Activated CD4-positive, alpha-beta T cell treated with anti-CD3 and anti-CD28 coated beads, Interleukin-2, amount 10 ng/mL, durations not matched to agents 24 days and 14 days (primary cell): ENCODE measurements around the gene FAM13A. TPM values are rescaled to one million over a fixed set of nuclear protein-coding genes. Genes with fewer than 3 reads are reported as not detected.

ENCODE experiments used
- DNase-seq: peaks from one replicate; pipeline ENCODE4 v3.0.0; 2022
- H3K27ac Mint-ChIP-seq: one replicate; pipeline ENCODE4 v1.8.0; 2022; ENCODE audit warnings: mild to moderate bottlenecking, mixed read lengths
- H3K27me3 Mint-ChIP-seq: one replicate; pipeline ENCODE4 v1.8.0; 2022; ENCODE audit warnings: mixed read lengths
- H3K36me3 Mint-ChIP-seq: one replicate; pipeline ENCODE4 v1.8.0; 2022; ENCODE audit warnings: low read depth, mild to moderate bottlenecking, mixed read lengths
- H3K4me1 Mint-ChIP-seq: one replicate; pipeline ENCODE4 v1.8.0; 2021; ENCODE audit warnings: mixed read lengths
- H3K4me3 Mint-ChIP-seq: one replicate; pipeline ENCODE4 v1.8.0; 2022; ENCODE audit warnings: mild to moderate bottlenecking, moderate library complexity, mixed read lengths
- H3K9me3 Mint-ChIP-seq: one replicate; pipeline ENCODE4 v1.8.0; 2021; ENCODE audit warnings: mixed read lengths
- intact Hi-C: fragments of 100-400 bp; cut with micrococcal nuclease; formaldehyde crosslinking; loops from one replicate; pipeline ENCODE4 v1.15.1; 2023
- total RNA-seq: library from RNA; stranded (reverse); gene quantifications from 2 replicates; pipeline ENCODE4 v1.2.3, GENCODE V29; 2022

The FAM13A gene
- total RNA-seq, 1 donor from 2014 or later, result 3.0 TPM

DNA sequence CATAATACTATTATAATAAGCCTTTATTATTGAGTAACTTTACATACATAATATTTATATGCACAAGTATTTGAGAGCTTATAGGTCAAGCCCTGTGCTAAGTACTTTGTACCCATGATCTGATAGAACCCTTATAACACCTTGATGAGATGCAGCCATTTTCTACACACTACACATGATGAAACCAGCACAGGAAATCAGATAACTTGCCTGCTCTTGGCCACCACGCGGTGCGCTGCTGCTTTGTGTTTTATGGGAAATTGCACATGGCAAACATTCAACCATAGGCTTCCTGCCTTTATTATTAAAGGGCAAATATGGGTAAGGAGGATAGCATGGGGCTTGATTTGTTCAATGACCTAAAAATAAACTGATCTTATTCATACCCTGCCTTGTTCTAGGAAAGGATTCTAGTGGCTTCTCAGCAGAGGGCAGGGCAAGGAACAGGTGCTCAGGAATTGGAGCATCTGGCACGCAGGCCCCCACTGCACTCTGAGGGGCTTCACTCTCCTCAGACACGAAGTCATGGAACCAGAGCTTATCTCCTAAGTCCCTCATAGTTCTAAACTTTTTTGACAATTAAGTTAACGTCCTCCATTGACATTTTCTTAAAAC lies 327.7 kb downstream of the FAM13A start:
- H3K27ac Mint-ChIP-seq, result no peak overlapping the region
- peaks cover 51% of the 10 kb centered on the region for H3K36me3 Mint-ChIP-seq
- H3K27me3 Mint-ChIP-seq, result no peaks in the 10 kb centered on the region
- intact Hi-C loops, result no loop called here
- no peaks in the 10 kb centered on the region for H3K4me1 Mint-ChIP-seq
- no peak for DNase-seq
- no peaks in the 10 kb centered on the region for H3K9me3 Mint-ChIP-seq
- H3K4me3 Mint-ChIP-seq, result no peak overlapping the region

DNA sequence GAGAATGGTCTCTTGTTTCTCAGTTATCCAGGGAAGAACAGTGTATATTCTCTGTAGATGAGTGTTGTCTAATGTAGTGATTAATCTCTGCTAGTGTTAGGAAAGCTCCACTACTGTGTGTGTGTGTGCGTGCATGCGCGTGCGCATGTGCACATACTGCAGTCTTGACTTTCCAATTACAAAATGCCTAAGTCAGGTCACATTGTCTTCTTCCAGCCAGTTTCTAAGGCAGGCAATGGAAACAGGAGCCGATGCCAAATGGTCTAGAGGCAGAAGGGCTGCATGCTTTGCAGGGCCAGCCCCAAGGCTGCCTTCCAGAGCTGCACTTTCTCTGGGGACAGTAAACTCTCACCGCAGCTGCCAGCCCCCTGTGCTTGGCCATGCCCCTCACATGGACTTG lies 328.8 kb downstream of the FAM13A start:
- intact Hi-C loops, result no loop called here
- no peak for DNase-seq
- H3K36me3 Mint-ChIP-seq, result peaks cover 46% of the 10 kb centered on the region
- no peak overlapping the region for H3K4me3 Mint-ChIP-seq
- no peaks in the 10 kb centered on the region for H3K27me3 Mint-ChIP-seq
- no peaks in the 10 kb centered on the region for H3K4me1 Mint-ChIP-seq
- no peaks in the 10 kb centered on the region for H3K9me3 Mint-ChIP-seq
- H3K27ac Mint-ChIP-seq, result no peak overlapping the region

- Mint-ChIP-seq H3K27me3 (no peaks in the 10 kb centered on the region), H3K9me3 (no peaks in the 10 kb centered on the region), H3K36me3 (peaks cover 41% of the 10 kb centered on the region), H3K4me1 (no peaks in the 10 kb centered on the region), H3K27ac (no peak overlapping the region), H3K4me3 (no peak overlapping the region)
- intact Hi-C loops, result no loop called here
- DNase-seq, result no peak
Measured at GRCh38 chr4:88725986-88726385, 331.0 kb downstream of the FAM13A start.

- no peak for DNase-seq
- H3K36me3 Mint-ChIP-seq, result peaks cover 38% of the 10 kb centered on the region
- H3K27ac Mint-ChIP-seq, result no peak overlapping the region
- no peaks in the 10 kb centered on the region for H3K27me3 Mint-ChIP-seq
- no peaks in the 10 kb centered on the region for H3K4me1 Mint-ChIP-seq
- intact Hi-C loops, result no loop called here
- no peaks in the 10 kb centered on the region for H3K9me3 Mint-ChIP-seq
- no peak overlapping the region for H3K4me3 Mint-ChIP-seq
Measured at GRCh38 chr4:88725143-88725542, 331.8 kb downstream of the FAM13A start.

DNA sequence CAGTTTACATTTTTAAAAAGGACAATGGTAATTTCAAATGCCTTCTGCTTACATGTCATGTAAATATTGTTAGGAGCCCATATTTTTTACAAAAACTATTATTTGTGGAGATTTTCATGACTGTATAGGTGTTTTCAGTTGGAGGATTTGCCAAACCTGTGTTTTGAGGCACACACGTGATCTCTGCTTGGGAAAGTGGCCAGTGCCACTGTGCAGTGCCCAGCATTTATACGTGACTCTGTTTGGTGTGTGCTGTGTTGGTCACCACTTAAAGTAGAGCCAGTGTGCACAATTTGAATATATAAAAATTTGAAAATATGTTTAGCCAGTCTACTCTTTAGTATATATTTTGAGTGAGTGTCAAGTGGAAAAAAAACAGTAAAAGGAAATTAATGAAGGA lies 332.6 kb downstream of the FAM13A start:
- Mint-ChIP-seq H3K4me3 (no peak overlapping the region), H3K27me3 (no peaks in the 10 kb centered on the region), H3K9me3 (no peaks in the 10 kb centered on the region), H3K36me3 (peaks cover 36% of the 10 kb centered on the region), H3K4me1 (no peaks in the 10 kb centered on the region), H3K27ac (no peak overlapping the region)
- intact Hi-C loops, result no loop called here
- no peak for DNase-seq

DNA sequence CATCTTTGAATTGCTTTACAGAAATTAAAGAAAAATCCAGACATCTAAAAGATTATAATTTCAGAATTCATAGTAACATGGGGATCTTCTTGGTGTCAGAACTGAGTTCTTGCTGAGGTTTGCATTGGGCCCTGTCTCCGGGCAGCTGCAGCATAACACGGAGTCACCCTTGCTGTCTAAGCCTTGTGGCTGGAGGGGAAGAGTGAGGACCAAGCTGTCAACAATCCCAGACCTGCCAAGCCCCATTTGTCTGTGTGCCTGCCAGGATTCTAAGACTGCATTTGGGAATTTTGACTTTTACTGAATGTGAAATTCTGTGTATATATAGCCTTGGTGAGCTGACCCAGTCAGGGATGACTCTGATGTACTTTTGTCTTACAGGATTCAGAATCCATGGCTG lies 334.2 kb downstream of the FAM13A start:
- H3K4me3 Mint-ChIP-seq, result no peak overlapping the region
- H3K27ac Mint-ChIP-seq, result no peak overlapping the region
- no peaks in the 10 kb centered on the region for H3K27me3 Mint-ChIP-seq
- peaks cover 39% of the 10 kb centered on the region for H3K36me3 Mint-ChIP-seq
- no peaks in the 10 kb centered on the region for H3K4me1 Mint-ChIP-seq
- DNase-seq, result no peak
- intact Hi-C loops, result no loop called here
- H3K9me3 Mint-ChIP-seq, result no peaks in the 10 kb centered on the region

- peaks cover 4% of the 10 kb centered on the region for H3K9me3 Mint-ChIP-seq
- H3K27ac Mint-ChIP-seq, result no peak overlapping the region
- no peak for DNase-seq
- H3K4me1 Mint-ChIP-seq, result no peaks in the 10 kb centered on the region
- intact Hi-C loops, result no loop called here
- H3K27me3 Mint-ChIP-seq, result no peaks in the 10 kb centered on the region
- peaks cover 42% of the 10 kb centered on the region for H3K36me3 Mint-ChIP-seq
- H3K4me3 Mint-ChIP-seq, result no peak overlapping the region
Measured at GRCh38 chr4:88722276-88722780, 334.7 kb downstream of the FAM13A start.

DNA sequence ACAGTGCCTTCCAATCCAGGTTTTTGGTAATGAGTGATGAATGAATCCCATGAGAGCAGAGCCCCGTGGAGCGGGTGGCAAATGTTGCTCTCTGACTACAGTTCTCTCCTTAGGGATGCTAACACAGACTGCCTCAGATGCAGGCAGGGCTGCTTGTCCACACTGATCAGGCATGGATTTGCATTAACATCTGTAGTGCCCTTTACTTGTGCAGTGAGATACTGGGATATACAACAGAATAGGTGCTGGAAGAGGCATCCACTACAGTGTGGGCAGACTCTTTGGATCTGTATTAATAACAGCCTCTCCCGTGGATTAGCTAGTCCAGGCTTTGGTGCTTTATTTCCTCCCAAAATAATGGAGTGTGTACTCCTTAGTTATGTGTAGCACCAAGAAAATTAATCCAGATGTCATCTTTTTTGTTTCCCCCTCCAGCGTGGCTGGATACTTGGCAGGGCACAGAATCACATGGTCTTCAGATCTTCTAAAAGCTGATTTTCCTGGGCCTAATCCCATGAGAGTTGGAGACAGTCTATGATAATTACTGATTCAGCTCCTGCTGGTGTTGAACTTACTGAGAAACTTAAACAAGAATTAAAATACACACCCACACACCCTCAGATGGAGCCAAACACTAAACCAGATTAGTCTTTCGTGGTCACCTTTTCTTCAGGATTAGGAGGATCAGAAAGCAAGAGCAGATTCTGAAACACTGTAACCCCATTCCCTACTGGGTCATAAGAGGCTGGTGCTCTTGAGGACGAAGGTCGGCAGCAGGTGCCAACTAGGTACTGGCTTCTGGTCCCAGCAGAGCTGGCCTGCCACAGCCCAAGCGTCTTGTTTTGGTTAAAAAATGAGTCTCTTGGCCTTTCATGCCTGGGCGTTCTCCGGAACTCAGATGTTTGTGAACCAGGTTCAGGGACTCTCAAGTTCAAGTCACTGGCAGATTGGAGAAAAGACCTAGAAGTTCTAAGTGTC lies 336.2 kb downstream of the FAM13A start:
- intact Hi-C loops, result no loop called here
- H3K4me1 Mint-ChIP-seq, result no peaks in the 10 kb centered on the region
- H3K27ac Mint-ChIP-seq, result no peak overlapping the region
- H3K4me3 Mint-ChIP-seq, result no peak overlapping the region
- H3K27me3 Mint-ChIP-seq, result no peaks in the 10 kb centered on the region
- DNase-seq, result no peak
- peaks cover 50% of the 10 kb centered on the region for H3K36me3 Mint-ChIP-seq
- peaks cover 7% of the 10 kb centered on the region for H3K9me3 Mint-ChIP-seq

DNA sequence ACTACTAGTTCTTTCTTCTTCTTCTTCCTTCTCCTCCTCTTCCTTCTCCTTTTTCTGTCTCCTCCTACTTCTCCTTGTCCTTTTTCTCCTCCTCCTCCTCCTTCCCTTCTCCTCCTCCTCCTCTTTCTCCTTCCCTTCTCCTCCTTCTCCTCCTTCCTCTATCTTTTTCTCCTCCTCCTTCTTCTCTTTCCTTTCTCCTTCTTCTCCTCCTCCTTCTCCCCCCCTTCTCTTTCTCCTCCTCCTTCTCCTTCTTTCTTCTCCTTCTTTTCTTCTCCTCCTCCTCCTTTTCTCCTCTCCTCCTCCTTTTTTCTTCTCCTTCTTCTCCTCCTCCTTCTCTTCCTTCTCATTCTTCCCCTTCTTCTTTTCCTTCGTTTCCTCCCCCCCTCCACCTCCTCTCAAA lies 337.6 kb downstream of the FAM13A start:
- Mint-ChIP-seq H3K36me3 (peaks cover 50% of the 10 kb centered on the region), H3K4me3 (no peak overlapping the region), H3K4me1 (no peaks in the 10 kb centered on the region), H3K27ac (no peak overlapping the region), H3K9me3 (peaks cover 7% of the 10 kb centered on the region), H3K27me3 (no peaks in the 10 kb centered on the region)
- no peak for DNase-seq
- intact Hi-C loops, result no loop called here

GRCh38 chr4:88718098-88718497 lies 338.9 kb downstream of the FAM13A start:
- Mint-ChIP-seq H3K4me1 (no peaks in the 10 kb centered on the region), H3K36me3 (peaks cover 54% of the 10 kb centered on the region), H3K27me3 (no peaks in the 10 kb centered on the region), H3K4me3 (no peak overlapping the region), H3K9me3 (peaks cover 7% of the 10 kb centered on the region), H3K27ac (no peak overlapping the region)
- intact Hi-C loops, result no loop called here
- DNase-seq, result no peak

- Mint-ChIP-seq H3K4me1 (no peaks in the 10 kb centered on the region), H3K36me3 (peaks cover 54% of the 10 kb centered on the region), H3K27ac (no peak overlapping the region), H3K27me3 (no peaks in the 10 kb centered on the region), H3K9me3 (peaks cover 11% of the 10 kb centered on the region), H3K4me3 (no peak overlapping the region)
- no peak for DNase-seq
- intact Hi-C loops, result no loop called here
Measured at GRCh38 chr4:88713782-88714181, 343.2 kb downstream of the FAM13A start.

DNA sequence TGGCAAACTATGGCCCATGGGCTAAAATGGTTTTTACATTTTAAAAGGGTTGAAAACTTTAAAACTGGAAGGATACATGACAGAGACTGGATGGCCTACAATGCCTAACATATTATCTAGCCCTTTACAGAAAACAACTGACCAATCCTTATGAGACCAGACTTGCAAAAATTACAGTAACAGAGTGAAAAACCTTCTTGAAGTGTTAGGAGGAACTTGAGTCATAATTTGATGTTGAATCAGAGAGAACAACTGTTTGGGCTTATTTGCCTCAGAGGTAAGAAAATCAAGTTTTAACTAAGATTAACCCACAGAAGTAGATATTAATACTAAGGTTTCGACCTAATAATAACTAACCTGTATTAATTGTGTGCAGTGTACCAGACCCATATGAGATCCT lies 347.0 kb downstream of the FAM13A start:
- Mint-ChIP-seq H3K4me1 (no peaks in the 10 kb centered on the region), H3K4me3 (no peak overlapping the region), H3K27ac (no peak overlapping the region), H3K36me3 (peaks cover 46% of the 10 kb centered on the region), H3K9me3 (peaks cover 4% of the 10 kb centered on the region), H3K27me3 (no peaks in the 10 kb centered on the region)
- no peak for DNase-seq
- intact Hi-C loops, result no loop called here

GRCh38 chr4:88706574-88706973 lies 350.4 kb downstream of the FAM13A start:
- Mint-ChIP-seq H3K4me3 (no peak overlapping the region), H3K4me1 (no peaks in the 10 kb centered on the region), H3K27ac (no peak overlapping the region), H3K36me3 (peaks cover 44% of the 10 kb centered on the region), H3K27me3 (no peaks in the 10 kb centered on the region), H3K9me3 (no peaks in the 10 kb centered on the region)
- DNase-seq, result no peak
- intact Hi-C loops, result no loop called here

DNA sequence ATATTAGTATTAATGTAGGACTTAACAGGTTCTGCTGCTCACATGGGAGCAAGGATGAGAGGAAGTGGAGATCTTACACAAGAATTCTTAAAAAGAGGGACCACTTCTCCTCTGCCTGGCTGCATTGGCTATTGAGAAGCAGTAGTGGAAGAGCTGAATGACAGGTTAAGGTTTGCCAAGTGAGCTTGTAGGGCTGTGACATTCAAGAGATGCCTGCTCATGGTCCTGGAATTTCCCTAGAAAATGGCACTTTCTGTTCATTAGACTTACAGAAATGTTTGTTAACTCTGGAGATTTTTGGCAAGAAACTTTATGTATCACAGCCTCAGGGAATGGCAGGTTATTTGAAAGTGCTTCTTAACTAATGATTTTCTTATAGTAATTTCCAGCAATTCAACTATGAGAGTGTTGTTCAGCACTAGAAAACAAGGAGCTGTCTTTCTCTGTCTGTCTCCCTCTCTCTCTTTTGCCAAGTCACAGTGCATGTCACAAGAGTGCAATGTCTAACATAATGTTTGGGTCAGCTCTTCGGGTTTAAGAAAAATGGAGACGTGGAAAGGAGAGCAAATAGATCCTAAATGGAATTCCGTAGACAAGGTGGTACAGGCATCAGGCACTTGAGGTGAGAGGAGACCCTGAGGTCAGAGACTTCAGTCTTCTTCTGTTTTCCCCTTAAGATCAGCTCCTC lies 351.0 kb downstream of the FAM13A start:
- no peaks in the 10 kb centered on the region for H3K9me3 Mint-ChIP-seq
- no peak for DNase-seq
- H3K27me3 Mint-ChIP-seq, result no peaks in the 10 kb centered on the region
- no peaks in the 10 kb centered on the region for H3K4me1 Mint-ChIP-seq
- H3K36me3 Mint-ChIP-seq, result peaks cover 44% of the 10 kb centered on the region
- H3K4me3 Mint-ChIP-seq, result no peak overlapping the region
- intact Hi-C loops, result no loop called here
- H3K27ac Mint-ChIP-seq, result no peak overlapping the region
